Stimulated activated CD4-positive, alpha-beta T cell treated with anti-CD3 and anti-CD28 coated beads, TNF-alpha, amount 100 ng/mL, for 24 hours (primary cell): Measurements from ENCODE around the gene TPPP2.
A peak's percentile ranks its signal among the peaks of the same experiment; 100 is the strongest.

Experiments
- DNase-seq, 3 experiments: peaks; one replicate each; pipeline ENCODE4 v3.0.0-alpha.2; 2020; ENCODE audit warnings: low read depth in 3 of 3

TPPP2 gene

DNA sequence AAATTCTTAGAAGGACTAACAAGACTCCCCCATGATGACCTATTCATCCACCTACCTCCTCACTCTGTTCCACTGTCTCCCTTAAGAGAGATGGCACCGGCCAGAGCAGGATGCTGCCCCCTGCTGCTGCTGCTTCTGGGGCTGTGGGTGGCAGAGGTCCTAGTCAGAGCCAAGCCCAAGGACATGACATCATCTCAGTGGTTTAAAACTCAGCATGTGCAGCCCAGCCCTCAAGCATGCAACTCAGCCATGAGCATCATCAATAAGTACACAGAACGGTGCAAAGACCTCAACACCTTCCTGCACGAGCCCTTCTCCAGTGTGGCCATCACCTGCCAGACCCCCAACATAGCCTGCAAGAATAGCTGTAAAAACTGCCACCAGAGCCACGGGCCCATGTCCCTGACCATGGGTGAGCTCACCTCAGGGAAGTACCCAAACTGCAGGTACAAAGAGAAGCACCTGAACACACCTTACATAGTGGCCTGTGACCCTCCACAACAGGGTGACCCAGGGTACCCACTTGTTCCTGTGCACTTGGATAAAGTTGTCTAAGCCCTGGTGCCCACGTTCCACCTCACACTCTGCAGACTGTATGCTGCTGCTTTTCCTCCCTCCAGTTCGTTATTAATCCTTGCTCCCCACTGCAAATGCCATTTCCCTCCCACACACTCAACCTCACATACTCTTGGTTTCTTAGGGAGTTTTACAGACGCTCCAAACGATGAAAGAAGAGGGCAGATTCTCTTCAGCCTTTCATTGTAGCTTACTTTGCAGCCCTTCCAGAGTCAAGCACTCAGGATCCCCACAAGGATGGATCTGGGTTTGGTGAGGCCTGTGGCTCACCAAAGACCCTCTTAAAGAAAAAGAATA is 28.0 kb downstream of the TPPP2 start, which contains the start of gene RNASE8:
Gene RNASE8 (plus strand): TSS at position 20 of the 873 bp plus-strand sequence. CDS start 71 bp downstream, at position 91.
- no peak for DNase-seq

- DNase-seq: no peak
These were observed 28.9 kb downstream of the TPPP2 start for GRCh38 chr14:21058903-21059302.

GRCh38 chr14:21059842-21060613 is 30.0 kb downstream of the TPPP2 start:
- DNase-seq: no peak

DNA sequence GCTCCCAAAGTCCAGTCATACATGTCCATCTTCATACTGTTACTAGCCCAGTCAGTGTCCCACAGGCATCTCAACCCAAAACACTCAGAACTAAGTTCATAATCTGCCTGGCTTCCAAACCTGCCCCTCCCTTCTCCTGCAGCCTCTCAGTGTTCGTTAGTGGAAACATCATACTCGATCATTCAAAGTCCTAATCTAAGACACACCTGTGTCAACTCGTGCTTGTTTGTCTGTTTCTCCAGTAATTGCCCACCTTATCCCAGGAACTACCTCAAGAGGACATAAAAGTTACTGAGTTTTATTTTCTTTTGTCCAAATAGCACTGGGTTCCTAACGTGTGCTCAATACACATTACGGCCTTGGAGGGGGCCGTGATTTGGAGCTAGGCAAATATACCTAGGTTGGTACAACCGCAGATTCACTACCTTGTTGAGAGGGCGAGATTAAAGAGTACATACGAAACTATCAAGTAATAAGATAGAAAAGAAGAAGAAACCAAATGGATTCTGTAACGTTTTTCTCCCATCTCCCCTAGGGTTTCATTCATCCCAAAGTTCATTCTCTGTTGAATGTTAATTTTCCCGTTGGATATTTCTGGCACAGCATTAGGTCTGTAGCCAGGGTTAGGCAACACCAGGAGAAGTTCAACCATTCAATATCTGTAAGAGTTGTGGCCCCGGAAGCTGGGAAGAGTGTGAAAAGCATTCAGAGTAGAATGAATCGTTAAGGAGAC is 30.8 kb downstream of the TPPP2 start:
- DNase-seq: no peak

DNA sequence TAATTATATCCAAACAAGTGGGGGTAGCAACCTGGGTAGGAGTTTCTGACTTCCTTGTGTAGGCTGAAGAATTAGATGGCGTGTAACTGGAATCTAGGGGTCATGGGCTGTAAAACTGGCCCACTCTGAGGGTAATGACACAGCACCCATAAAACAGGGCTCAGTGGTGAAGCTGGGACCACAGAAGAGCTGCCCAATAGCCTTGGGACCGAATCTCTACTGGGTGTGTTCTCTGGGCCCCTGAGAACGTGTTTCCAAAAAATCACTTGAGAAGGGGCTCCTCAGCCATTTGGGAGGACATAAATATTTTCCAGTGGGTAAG is 31.3 kb downstream of the TPPP2 start:
- DNase-seq: no peak

GRCh38 chr14:21063479-21063878 is 33.5 kb downstream of the TPPP2 start:
- DNase-seq: no peak

GRCh38 chr14:21066882-21067502 is 37.0 kb downstream of the TPPP2 start:
- no peak for DNase-seq

DNA sequence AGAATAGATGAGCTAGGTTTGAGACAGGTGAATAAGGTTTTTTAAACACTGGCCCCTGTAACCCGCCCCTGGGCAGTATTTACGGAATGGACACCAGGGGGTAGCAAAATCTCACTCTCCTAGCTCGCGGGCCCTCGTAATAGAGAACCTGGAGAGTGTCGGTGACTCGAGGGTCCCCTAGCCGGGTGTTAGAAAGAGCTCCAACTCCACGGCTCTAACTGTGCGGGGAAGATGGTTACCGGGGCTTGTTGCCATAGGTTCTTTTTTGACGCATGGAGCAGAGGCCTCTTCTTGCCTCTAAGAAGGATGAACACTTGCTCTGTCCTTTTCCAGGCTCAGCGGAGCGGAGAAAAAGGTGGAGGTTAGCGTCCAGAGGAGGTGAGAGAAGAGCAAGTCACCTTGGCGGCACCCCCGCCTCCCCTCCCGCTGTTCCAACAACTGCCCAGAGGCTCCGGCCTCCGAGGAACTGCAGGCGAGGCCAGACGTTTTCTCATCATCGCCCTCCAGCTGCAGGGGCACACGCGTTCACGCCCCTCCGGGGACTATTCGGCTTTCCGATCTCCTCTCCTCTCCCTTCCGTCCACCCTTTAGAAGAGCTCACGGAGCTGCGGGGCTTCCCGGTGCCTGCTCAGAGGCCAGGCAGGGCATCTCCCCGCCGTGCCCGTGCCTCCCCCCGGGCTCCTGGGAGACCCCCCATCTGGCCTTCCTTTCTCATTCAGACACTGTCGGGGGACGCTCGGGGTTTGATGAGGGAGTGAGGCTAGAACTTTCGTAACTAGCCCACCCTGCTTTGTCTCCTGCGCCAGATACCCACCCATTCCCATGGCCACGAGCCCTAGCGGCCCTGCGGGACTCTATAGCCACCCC is 38.7 kb downstream of the TPPP2 start:
- DNase-seq: peak in 1 of 3 experiments; percentile 31

GRCh38 chr14:21069388-21070082 is 39.5 kb downstream of the TPPP2 start:
- DNase-seq: no peak

DNA sequence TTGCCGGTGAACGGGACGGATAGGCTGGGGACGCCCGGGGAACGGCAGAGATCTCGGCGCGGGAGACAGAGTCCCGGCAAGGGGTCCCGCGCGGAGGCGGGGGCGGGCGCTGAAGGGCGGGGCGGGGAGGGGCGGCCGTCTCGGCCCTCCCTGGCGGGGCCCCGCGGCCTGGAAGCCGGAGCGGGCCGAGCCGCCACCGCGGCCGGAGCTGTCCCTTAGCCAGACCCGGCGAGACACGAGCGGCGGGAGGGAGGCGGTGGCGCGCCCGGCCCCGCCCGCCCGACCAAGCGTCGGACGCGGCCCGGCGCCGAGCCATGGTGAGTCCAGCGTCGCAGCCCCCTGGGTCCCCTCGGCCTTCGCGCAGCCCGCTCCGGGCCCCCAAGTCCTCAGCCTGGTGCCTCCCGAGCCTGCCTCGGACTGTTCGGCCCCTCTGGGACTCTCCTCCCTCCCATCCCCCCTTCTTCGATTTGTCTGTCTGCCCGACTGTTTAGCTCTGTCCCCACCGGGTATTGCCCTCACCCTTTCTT is 40.1 kb downstream of the TPPP2 start, which contains the start of gene ARHGEF40:
Gene ARHGEF40 (plus strand): TSS at position 222 of the 527 bp plus-strand sequence. CDS start 93 bp downstream, at position 315.
- peak in 1 of 3 experiments; percentile 21 for DNase-seq

DNA sequence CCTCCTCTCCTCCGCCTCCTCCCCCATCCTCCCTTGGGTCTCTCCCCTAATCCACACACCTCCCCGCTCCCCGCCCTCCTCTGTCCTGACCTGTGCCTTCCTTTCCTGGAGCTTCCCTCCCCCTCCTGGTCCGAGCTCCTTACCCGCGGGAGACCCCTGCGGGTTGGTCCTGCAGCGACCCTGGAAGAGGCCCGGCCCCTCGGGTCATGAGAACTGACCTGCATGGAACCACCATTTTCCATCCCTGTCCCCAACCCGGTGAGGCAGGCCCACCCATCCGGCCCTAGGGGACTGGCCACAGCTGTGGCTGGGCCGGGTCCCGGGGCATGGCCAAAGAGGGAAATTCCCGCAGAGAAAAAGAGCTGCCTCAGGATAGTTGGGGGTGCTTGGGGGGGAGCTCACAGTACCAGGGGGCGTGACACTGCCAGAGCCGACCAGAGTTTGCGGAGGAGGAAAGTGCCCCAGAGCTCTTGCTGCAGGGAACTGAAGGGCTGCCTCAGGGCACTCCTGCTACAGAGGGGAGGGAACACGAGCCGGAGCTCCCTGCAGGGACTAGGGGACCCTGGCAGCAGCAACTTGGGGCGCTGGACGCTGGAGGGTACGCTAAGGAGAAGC is 40.7 kb downstream of the TPPP2 start:
- DNase-seq: no peak

GRCh38 chr14:21071225-21072030 is 41.4 kb downstream of the TPPP2 start:
- DNase-seq: peak in 1 of 3 experiments; percentile 57

DNA sequence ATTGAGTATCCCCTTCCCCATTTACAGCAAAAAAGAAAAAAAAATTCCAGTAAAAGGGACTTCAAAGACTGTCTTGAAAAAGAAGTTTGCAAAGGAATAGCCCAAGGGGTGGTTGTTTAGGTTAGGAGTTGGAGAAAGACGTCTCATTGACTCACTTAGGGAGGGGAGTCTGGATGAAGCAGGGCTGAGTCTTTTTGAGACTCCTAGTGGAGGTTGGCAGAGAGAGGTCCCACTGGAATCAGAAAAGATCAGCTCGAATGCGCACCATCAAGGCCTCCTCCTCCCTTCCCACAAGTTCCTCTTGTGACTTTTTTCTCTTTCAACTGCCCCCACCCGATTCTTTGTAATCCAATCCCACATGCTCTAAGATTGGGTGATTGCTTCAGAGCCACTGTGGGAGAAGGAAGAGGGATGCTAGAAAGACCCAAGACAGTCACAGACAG is 42.0 kb downstream of the TPPP2 start:
- no peak for DNase-seq

GRCh38 chr14:21072781-21073339 is 42.8 kb downstream of the TPPP2 start:
- no peak for DNase-seq

GRCh38 chr14:21073921-21074320 is 43.9 kb downstream of the TPPP2 start:
- DNase-seq: no peak

GRCh38 chr14:21074398-21075272 is 44.6 kb downstream of the TPPP2 start:
- DNase-seq: no peak
